ENCODE data around the gene GADD45G. TPM values are rescaled to one million over a fixed set of nuclear protein-coding genes. Genes with fewer than 3 reads are reported as not detected.

Gene GADD45G
- total RNA-seq, 1 donor from 2014 or later = 14.4 TPM

- intact Hi-C loops (cut with DNase I) = no loop called here
- H3K4me3 ChIP-seq = no peak overlapping the region
- peak overlapping the region; percentile 18 for H3K27ac ChIP-seq
- no peaks in the 10 kb centered on the region for H3K9me3 ChIP-seq
- peaks cover 21% of the 10 kb centered on the region for H3K4me1 ChIP-seq
- no peaks in the 10 kb centered on the region for H3K27me3 ChIP-seq (ENCODE audit: low read depth)
- no peaks in the 10 kb centered on the region for H3K36me3 ChIP-seq
- DNase-seq (no peak), ATAC-seq (no peak)
- TF ChIP-seq, protein P1, sequence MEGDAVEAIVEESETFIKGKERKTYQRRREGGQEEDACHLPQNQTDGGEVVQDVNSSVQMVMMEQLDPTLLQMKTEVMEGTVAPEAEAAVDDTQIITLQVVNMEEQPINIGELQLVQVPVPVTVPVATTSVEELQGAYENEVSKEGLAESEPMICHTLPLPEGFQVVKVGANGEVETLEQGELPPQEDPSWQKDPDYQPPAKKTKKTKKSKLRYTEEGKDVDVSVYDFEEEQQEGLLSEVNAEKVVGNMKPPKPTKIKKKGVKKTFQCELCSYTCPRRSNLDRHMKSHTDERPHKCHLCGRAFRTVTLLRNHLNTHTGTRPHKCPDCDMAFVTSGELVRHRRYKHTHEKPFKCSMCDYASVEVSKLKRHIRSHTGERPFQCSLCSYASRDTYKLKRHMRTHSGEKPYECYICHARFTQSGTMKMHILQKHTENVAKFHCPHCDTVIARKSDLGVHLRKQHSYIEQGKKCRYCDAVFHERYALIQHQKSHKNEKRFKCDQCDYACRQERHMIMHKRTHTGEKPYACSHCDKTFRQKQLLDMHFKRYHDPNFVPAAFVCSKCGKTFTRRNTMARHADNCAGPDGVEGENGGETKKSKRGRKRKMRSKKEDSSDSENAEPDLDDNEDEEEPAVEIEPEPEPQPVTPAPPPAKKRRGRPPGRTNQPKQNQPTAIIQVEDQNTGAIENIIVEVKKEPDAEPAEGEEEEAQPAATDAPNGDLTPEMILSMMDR (IDR thresholded peaks at IDR 0.05) = no peak
Observed at GRCh38 chr9:89655056-89655989, 50.5 kb downstream of the GADD45G start.

Other genes starting within 250 kb of the GADD45G start
- gene SEMA4D, start 106.9 kb upstream of the GADD45G start, total RNA-seq = 49.9 TPM

Measured in lower lobe of right lung (tissue), 2 donors.